COR-L47 (cell line): ENCODE data around the gene COL18A1.
"Not testable (repeated sequence)": the region's sequence is repeated elsewhere in the genome, so short reads cannot be mapped to it uniquely, and the experiment has no call there.

Source experiments
- DNase-seq: peaks from one replicate; lab custom pipeline; 2025; lab: John Stamatoyannopoulos, UW

The COL18A1 gene

GRCh38 chr21:45404730-45405270 lies at the start of gene COL18A1:
Gene COL18A1 (plus strand): TSS chr21:45405165. CDS start chr21:45405231, 66 bp downstream.
- DNase-seq: peak; percentile 21

GRCh38 chr21:45355573-45355972 lies 49.4 kb upstream of the COL18A1 start:
- no peak for DNase-seq

- no peak for DNase-seq
Observed at GRCh38 chr21:45356251-45356650, 48.7 kb upstream of the COL18A1 start.

GRCh38 chr21:45356653-45357435 lies 48.1 kb upstream of the COL18A1 start:
- no peak for DNase-seq

- DNase-seq: no peak
Observed at GRCh38 chr21:45357436-45358260, 47.3 kb upstream of the COL18A1 start.

GRCh38 chr21:45358261-45358670 lies 46.7 kb upstream of the COL18A1 start:
- no peak for DNase-seq

GRCh38 chr21:45358711-45359310 lies 46.2 kb upstream of the COL18A1 start:
- DNase-seq: no peak

GRCh38 chr21:45359451-45360217 lies 45.3 kb upstream of the COL18A1 start:
- DNase-seq: no peak

GRCh38 chr21:45361033-45361997 lies 43.6 kb upstream of the COL18A1 start:
- DNase-seq: no peak

GRCh38 chr21:45362077-45362747 lies 42.8 kb upstream of the COL18A1 start:
- DNase-seq: no peak

GRCh38 chr21:45362748-45363145 lies 42.2 kb upstream of the COL18A1 start:
- DNase-seq: no peak

- DNase-seq: not testable (repeated sequence)
Observed at GRCh38 chr21:45363272-45363671, 41.7 kb upstream of the COL18A1 start.

GRCh38 chr21:45363921-45364467 lies 41.0 kb upstream of the COL18A1 start:
- no peak for DNase-seq

GRCh38 chr21:45364468-45365185 lies 40.3 kb upstream of the COL18A1 start:
- DNase-seq: no peak

- no peak for DNase-seq
Observed at GRCh38 chr21:45365186-45365607, 39.8 kb upstream of the COL18A1 start.

GRCh38 chr21:45365608-45366241 lies 39.2 kb upstream of the COL18A1 start:
- DNase-seq: no peak

GRCh38 chr21:45366476-45366875 lies 38.5 kb upstream of the COL18A1 start:
- no peak for DNase-seq

- DNase-seq: no peak
Observed at GRCh38 chr21:45366931-45367401, 38.0 kb upstream of the COL18A1 start.
